ELF-1 (cell line): Measurements from ENCODE around the gene GATAD2B.
"Not testable (repeated sequence)": the region's sequence is repeated elsewhere in the genome, so short reads cannot be mapped to it uniquely, and the experiment has no call there.

Experiments
- DNase-seq: peaks from one replicate; pipeline ENCODE4 v3.0.0-alpha.2; 2016; ENCODE audit warnings: low read depth, low spot score

Gene GATAD2B

DNA sequence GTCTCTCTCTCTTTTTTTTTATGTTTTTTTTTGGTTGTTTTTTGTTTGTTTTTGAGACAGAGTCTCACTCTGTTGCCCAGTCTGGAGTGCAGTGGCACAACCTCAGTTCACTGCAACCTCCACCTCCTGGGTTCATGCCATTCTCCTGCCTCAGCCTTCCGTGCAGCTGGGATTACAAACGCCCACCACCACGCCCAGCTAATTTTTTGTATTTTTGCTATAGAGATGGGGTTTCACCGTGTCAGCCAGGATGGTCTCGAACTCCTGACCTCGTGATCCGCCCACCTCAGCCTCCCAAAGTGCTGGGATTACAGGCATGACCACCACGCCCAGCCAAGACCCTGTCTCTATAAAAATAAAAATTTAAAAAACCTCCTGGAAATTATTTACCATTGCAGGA lies 88.8 kb downstream of the GATAD2B start:
- not testable (repeated sequence) for DNase-seq

DNA sequence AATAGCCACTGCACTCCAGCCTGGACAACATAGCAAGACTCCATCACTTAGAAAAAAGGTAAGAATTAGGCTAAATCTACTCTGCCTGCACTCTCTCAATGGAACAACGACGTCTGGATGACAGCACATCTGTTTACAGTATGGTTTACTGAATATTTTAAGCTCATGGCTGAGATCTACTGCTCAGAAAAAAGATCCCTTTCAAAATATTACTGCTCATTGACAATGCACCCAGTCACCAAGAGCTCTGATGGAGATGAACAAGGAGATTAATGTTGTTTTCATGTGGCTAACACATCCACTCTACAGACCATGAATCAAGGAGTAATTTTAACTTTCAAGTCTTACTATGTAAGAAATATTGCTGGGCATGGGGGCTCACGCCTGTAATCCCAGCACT lies 89.6 kb downstream of the GATAD2B start:
- DNase-seq, result no peak

DNA sequence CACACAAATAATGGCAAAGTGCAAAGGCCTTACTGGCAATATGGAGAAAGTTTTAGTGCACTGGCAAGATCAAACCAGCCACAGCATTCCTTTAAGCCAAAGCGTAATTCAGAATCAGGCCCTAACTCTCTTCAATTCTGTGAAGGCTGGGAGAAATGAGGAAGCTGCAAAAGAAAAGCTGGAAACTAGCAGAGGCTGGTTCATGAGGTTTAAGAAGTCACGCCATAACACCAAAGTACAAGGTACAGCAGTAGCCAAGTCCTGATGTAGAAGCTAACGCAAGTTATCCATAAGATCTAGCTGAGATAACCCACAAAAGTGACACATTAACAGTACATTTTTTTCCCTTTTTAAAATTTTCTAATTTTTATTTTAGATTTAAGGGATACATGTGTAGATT lies 90.5 kb downstream of the GATAD2B start:
- no peak for DNase-seq

DNA sequence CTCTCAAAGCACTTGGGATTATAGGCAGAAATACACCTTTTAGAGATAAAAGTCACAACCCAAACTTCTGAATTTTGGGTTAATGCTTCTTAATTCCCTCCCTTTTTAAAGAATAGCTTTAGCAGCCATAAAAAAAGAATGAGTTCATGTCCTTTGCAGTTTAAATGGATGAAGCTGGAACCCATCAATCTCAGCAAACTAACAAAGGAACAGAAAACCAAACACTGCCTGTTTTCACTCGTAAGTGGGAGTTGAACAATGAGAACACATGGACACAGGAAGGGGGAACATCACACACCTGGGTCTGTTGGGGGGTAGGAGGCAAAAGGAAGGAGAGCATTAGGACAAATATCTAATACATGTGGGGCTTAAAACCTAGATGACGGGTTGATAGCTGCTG lies 91.7 kb downstream of the GATAD2B start:
- no peak for DNase-seq

DNA sequence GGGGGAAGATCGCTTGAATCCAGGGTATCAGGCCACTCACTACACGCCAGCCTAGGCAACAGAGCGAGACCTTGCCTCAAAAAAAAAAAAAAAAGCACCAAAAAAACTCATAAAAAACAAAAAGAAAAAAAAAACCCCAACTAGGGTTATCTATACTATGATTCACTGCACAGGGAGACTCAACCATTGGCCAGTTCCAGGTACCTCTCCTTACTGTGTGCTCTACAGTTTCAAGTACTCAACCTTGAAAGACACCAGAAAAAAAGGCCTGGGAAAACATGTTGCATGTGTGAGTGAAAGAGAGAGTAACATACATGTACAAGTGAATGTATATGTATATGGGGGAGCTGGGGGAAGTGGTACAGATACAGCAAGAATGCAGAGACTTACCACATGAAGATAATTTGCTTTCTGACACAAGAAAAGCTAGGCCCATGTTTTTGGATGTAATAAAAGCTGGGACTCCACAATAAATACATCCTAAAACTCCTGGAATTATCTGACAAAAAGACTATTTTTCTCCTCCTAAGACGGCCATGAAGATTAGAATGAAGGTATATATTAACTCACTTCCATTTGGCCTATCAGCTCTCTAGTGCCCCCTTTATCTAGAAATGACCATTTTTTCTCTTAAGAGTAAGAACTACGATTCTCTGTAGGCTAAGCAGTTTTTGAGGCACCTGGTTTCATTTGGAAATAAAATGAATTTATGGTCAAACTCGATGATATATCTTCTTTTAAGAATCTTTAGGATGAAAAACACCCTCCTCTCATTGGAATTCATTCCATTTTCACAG lies 95.4 kb downstream of the GATAD2B start:
- DNase-seq, result no peak

DNA sequence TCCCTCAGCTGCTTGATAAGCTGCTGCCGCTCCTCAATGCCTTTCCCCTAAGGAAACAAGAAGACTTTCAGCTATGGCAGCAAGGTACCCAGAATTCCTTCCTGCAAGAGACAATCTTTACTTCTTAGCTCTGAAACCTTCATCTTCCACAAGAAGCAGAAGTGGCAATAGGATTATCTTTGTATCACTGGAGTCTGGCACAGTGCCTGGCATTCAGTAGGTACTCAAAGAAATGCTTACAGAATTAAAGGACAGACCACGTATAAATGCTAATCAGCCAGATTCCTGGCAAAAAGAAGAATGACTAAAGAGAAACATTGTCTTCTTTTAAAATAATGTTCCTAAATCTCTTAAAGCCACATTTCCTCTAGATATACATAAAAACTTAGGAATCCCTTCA lies 103.9 kb downstream of the GATAD2B start:
- no peak for DNase-seq

DNA sequence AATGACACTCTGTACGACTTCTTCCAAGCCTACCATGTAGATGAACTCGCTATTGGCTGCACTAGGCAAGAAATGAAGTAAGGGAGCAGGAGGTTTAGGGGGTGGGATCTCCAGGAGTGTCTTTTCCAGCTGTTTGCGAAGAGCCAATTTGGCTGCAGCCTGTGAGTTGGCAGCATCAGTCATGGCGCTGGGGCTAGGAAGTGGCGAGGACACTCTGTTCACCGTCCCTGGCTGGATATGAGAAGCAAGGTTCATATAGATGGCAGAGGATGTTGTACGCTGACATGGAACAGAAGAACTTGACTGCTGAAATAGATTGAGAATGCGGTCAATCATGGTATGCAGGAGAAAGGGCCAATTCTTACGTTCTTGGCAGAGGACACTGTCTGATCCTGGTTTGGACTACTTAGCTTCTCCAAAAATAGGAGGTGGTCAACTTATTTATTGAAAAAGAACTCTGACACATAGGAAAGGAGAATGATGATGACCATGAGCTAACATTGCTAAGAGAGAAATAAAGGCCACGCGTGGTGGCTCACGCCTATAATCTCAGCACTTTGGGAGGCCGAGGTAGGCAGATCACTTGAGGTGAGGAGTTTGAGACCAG lies 106.4 kb downstream of the GATAD2B start:
- no peak for DNase-seq

DNA sequence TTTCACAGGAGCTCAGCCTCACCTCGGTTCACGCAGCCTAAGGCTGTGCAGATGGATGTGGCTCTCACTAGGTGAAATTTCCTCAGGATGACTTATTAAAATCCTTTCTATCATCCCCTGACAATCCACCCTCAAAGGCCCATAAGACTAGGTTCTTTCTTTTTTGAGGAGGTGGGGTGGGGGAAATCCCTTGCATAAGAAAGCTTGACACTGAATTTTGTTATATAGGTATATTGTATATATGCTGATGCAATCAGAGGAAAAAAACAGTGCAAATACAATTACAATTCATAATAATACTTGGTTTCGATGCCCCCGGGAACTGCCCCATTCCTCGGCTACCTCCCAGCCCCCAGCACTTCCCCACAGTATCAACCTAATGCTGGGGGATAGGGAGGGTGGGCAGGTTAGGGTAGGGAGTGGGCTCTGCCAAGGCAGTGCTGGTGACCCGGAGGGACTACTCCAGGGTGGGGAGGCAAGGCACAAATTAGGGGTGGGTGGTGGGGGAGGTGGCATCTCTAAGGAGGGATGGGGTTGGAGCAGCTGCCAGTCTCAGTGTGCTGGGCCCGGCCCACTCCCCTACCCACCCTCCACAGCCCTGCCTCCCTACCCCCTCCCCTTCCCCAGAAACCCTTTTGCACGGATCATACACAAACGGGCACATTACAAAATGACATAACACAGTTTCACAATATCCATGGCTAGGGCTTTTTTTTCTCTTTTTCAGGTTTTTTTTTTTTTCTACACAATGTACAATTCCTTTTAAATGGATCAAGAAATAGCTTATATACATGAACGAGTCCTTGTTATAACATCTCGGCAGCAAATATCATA lies 116.7 kb downstream of the GATAD2B start:
- no peak for DNase-seq

DNA sequence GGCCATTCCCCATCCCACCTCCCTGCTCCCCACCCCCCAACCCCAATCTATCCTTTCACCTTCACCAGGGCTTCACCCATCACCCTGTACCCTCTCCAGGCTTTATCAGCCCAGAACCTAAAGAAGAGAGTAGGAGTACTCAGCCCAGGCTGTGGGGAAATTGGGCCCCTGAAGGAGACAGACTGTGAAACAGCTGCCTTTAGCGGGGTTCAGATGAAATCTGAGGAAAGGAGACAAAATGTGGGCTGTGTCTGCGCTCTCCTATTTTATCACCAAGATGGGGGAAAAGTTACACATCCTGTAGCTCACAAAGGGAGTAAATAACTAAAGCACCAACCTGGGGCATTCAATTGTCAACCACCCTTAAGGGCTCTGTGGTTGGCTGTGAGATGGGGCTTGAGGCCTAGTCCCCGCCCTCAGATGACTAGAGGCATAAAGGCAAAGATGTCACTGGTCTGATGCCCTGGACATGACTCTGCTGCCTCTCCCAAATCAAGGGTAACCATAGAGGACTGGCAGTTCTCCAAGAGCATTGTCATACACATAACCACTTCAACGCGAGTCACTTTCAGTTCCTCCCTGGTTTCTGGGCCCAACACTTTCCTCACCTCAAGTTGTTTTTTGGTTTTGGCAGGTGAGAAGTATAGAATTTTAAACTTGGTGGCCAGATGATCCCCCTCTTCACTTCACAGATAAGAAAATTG lies 117.6 kb downstream of the GATAD2B start:
- DNase-seq, result no peak

DNA sequence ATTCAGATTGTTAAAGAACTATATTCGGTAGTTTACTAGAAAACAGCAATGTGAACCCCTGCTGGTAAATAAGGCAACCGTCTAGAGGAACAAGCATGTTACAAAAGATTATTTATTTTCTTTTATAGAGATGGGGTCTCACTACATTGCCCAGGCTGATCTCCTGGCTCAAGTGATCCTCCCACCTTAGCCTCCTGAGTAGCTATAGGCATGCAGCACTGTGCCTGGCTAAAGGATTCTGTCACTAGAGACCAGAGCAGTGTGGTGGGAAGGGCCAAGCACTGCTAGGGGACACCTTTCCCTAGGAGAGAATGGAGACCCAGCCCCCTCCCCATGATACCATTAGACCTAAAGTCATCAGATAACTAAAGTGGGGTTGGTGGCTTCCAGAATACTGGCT lies 118.7 kb downstream of the GATAD2B start:
- DNase-seq, result no peak

DNA sequence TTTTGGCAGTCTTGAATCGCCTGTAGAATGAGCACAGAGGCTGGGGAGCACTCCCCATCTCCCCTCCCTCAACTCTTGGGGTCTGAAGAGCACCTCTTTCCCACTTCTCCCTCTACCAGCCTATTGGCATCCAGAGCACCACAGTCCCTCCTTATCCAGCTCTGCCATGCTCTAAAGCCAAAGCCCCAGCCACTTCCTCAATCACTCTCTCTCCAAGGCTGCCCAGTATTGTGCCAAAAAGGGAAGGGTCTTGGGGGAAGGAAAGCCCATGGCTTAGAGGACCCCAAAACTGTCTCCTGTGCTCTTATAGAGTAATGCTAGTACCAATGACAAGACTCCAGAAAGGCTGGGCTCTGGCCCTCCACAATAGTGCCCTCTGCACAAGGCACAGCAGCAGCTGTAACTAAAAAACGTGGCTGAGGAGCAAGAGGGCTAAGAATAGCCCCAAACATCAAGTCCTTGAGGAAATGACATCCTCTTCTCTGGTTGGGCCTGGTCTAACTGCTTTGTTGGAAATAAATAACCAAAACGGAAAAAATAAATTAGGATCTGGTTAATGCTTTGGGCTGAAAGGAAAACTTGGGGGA lies 119.2 kb downstream of the GATAD2B start:
- DNase-seq, result no peak

DNA sequence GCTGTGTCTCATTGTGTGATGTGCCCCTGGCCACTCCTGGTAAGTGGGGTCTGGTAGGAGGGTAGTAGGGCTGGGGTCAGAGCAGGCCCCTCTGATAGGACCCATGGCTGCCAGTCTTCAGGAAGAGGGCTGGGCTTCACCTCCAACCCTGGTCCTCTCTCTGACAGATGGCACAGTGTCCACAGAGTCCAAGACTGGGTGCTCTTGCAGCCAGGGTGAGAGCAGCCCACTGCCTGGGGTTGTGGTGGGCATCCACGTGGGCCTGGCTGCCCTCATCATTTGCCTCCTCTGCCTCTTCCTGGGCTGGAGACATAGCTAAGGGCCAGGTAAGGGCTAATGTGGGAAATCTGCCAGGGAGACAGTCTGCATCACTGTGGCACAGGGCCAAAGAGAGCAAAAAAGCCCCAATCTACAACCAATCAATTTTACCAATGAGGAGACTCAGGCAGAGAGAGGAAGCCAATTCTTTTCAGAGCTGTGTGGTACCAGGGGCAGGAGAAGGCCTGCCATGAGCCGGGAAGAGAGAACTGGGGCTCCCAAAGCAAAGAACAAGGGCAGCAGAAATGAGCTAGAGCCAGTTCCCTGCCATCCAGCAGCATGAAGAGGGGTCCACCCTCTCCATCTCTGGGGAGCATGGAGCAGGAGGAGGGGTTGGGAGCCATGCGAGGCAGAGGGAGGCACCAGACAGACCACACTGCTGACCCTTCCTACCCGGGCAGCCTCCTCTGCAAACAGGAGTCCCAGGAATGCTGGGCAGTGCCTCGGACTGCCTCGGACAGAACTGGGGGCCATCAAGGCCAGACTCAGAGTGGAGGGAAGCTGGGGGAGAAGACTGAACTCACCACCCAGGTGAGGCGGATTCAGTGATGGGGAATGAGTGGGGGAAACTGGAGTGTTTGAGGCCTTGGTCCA lies 120.7 kb downstream of the GATAD2B start:
- no peak for DNase-seq

DNA sequence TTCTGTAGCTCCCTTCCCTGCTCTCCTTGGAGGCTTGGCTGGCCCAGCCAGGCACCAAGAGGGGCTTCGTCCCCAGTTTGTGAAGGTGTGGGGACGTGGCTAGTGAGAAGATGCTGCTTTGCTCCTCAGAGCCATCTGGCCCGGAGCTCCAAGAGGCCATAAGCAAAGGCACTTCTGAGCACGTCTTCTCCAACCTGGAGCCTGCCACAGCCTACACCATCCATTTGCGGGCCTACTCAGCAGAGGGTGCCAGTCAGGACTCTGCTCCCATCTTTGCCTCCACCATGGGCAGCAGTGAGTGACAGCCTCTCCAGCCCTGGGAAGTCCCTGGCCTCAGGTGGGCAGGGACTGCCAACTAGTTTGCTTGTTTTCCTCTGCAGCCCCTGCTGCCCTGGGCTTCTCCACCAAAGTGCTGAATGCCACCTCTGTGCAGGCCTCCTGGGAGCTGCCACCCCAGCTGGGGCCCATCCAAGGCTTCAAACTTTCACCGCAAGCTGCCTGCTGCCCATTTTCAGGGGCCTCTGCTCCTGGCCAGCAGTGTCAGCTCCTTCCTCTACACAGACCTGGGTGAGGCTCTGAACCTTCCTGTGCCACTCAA lies 121.6 kb downstream of the GATAD2B start:
- DNase-seq, result no peak

DNA sequence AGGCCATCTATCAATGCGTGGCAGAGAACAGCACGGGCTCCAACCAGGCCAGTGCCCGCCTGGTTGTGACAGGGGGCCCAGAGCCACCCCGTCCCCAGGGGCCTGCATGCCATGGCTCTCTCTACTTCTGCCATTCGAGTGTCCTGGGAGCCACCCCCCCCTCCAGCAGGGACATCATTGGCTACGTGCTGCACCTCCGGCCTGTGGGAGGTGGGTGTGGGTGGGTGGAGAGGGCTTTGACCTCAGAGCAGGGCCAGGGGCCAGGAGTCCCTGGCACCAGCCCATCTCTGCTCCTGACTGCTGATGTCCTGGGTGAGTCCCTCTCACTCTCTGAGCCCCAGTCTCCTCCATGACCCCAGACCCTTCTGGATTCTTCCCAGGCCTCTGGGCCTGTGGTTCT lies 122.3 kb downstream of the GATAD2B start:
- DNase-seq, result no peak

DNA sequence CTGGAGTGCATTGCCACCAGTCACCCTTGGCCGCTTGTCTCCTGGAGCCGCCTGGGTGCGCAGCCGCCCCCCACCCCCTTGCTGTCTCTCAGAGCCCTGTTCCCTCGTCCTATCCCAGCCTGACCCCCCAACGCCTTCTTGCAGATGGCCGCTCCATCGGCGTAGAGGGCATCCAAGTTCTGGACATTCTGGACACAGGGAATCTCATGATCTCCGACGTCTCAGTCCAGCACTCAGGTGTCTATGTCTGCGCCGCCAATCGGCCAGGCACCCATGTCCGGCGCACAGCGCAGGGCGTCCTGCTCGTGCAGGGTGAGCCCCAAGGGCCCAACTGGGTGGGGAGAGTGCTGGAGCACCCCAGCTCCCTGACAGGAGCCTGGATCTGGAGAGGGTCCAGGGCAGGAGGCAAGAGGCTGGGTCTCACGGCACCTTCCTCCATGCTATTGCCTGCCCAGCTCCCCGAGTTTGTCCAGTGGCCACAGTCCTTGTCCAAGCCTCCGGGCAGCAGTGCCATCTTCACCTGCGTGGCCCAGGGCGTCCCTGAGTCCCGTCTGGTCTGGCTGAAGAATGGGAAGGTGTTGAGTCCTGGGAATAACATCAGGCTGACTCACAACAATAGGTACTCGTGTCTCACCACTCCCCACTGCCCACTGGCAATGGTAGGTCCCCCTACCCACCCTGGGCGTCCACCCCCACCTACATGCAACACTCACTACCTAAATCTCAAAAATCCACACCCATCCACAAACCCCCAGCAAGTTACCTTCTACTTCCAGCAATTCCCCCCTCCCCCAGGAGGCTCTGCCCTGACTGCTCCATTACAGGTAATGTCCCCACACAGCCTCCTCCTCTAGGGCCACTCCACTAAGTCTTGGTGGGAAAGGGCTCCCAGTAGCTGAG lies 123.0 kb downstream of the GATAD2B start:
- DNase-seq, result no peak

DNA sequence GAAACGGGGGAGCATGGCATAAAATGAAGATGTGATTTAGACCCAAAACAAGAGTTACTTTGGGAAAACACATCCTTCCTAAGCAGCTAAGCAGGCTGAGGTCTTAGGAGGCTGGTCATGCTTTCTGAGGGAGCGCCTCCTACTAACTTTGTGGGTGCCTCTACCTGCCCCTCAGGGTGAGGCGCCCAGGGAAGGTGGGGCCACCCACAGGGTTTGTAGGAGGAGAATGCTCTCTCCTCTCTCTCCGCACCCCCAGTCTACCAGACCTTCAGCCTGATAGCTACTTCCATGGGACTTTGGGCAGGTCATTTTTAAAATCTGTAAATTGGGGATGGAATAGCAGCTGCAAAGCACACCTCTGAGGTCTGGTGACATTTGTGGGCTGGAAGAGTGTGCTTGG lies 123.8 kb downstream of the GATAD2B start:
- no peak for DNase-seq

DNA sequence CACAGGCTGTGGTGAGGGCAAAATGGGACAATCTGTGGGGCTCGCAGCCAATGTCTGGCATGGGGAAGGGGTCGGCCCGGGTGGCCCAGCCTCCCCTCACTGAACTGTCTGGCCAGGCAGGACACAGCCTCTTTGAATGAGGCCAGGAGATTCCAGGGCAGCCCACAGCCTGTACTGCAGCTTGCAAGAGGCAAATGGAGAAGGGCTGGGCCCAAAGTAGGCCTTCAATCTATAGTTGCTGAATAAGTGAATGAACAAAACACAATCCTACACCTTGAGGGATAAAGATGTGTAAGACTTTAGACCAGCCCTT lies 124.3 kb downstream of the GATAD2B start:
- DNase-seq, result no peak

DNA sequence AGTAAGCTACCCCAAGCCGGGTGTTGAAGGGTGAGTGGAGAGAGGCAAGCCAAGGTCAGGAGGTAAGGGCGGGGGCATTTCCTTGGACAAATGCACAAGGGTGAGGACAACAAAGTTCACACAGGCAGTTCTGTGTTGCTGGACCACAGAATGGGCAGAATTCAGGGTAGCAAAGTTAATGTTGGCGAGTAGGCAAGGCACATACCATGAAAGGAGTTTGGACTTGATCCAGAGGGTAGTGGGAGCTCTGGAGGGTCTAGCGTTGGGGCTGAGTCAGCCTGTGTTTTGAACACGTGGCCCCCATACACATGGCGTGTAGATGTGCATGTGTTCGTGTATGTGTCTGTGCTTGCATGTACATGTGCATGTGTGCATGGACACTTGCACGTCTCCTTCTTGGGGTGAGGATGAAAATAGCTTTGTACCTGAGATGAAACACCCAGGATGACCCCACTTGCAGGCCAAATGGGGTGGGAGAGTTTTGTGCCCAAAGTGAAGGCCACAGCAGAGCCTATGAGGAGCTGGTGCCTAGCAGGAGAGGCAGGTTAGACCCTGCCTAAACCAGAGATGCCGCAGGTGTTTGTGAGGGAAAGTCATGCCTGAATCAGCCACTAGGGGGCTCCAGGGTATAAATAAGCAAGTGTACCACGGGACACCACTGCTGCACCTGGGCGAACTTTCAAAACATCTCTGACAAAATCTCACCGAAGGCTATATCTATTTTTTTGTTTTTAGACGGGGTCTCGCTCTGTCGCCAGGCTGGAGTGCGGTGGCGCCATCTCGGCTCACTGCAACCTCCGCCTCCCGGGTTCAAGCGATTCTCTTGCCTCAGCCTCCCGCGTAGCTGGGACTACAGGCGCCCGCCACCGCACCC lies 125.7 kb downstream of the GATAD2B start:
- DNase-seq, result peak; percentile 87
